ENCODE measurements around the gene SLC25A22.
A peak's percentile ranks its signal among the peaks of the same experiment; 100 is the strongest.

SLC25A22 gene

GRCh38 chr11:774873-775592, 23.0 kb downstream of the SLC25A22 start:
- no peak for DNase-seq (ENCODE audit: low spot score)
- no peak for FAIRE-seq

- no peak for FAIRE-seq
- DNase-seq (ENCODE audit: low spot score) = no peak
These were observed 24.3 kb downstream of the SLC25A22 start for GRCh38 chr11:773830-774229.

DNA sequence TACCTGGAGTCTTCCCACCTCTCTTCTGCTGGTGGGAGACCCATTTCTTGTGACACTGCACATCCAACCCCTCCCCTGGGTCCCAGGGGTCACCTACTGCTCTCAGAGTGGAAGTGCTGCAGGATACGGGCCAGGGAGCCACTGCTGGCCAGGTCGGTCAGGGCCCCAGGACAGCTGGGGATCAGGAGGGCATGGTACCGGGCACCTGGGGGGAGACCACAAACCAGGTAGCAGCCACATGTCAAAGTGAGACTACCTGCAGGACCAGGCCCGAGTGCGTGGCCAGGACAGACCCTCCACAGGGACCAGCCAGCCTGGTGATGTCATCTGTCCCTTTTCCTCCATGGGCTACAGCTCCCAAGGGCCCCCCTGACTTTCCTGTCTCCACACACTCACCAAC, 24.7 kb downstream of the SLC25A22 start:
- DNase-seq (ENCODE audit: low spot score) (no peak), FAIRE-seq (no peak)

DNA sequence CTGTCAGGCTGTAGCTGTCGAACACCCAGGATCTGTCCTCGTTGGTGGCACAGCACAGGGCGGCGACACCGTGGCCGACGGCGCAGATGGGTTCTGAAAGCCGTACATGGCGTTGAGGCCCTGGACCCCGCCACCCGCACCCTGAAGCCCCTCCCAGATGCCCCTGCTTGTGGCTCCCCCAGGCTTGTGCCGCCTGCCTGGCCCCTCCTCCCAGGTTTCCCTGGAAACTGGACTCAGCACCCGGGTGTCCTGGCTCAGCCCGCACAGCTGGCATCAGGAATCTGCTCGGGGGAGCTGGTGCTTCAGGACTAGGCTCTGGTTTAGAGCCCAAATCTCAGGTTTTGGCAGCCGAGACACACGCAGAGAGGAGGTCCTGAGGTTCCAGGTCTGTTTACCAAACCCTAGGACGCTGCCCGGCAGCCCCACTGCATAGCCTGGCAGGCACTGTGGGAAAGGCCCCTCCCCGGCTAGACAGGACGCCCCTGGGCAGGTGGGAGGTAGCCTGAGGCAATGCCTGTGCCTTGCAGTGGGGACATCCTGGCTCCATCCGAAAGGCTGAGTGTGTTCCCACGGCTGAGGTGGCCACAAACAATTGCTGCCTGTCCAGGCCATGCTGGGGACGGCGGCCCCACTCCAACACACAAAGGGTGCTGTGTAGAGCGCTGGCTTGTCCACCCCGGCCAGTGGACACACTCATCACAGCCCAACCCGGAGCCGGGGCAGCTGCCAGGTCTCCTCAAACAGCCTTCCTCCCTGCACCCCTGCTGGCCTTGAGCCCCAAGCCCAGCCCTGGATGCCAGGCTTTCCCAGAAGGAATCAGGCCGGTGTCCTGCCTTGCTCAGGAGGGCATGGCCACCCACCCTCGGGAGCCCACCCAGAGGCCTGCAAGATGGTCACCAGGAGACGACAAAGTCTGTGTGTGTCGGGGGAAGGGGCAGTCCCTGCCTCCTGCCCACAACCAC, 25.4 kb downstream of the SLC25A22 start:
- no peak for FAIRE-seq
- no peak for DNase-seq (ENCODE audit: low spot score)

GRCh38 chr11:771617-772204, 26.4 kb downstream of the SLC25A22 start:
- no peak for FAIRE-seq
- no peak for DNase-seq (ENCODE audit: low spot score)

DNA sequence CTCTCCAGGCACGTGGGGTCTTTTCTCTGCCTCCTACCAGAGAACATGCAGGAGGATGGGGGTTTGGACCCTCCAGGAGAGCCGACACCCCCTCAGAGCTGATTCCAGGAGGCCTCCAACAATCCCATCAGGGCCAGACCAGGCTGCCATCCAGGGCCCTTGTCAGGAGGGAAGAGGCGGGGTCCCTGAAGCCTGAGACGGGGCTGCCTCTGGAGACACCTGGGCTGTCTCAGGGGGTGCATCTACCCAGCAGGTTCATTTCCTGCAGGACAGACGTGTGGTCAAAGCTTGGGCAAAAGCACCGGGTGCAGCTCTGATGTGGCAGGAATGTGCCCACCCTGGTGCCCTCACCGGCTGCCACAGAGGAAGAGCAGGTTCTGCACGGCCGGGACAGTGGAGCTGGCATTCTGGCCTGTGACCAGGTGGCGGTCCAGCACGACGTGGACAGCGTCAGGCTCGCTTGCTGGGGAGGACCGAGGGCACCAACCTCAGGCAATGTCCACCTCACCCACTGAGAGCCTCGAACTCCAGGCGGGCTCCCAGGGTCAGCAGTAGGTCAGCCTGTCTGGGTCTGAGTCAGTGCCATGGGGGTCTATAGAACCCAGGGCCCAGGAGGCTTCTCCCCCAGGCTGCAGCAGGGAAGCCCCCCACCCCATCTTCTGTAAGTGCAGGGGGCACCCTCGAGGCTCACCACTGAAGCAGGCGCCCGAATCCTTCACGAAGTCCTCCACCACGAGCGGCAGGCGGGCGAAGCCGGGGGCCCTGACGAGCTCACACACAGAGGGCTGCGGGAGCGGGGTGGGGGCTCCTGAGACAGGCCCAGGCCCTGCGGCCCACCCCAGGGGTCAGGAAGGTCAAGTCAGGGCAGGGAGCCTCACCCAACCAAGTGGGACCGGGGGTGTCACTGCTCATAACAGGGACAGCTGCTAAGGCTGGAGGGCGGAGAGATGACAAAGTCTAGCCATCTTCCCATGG, 27.2 kb downstream of the SLC25A22 start:
- FAIRE-seq = no peak
- no peak for DNase-seq (ENCODE audit: low spot score)

GRCh38 chr11:769887-770641, 28.0 kb downstream of the SLC25A22 start:
- DNase-seq (ENCODE audit: low spot score) (no peak), FAIRE-seq (no peak)

DNA sequence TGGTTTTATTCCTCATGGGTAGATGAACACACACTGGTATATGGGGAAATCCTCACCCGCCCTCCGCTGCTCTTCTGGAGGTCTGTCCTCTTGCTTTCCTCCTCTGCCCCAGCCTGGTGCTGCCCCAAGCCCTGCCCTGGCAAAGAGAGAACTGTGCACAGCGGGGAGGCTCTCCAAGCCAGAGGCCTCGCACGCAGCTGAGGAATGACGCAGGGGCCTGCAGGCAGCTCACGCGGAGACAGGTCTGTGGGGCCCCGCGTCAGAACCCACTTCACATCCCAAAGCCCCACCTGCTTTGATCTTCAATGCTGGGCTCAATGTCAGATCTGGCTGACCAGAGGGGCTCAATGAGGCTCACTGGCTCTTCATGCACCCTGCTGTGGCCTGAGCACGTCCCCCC, 30.8 kb downstream of the SLC25A22 start:
- DNase-seq (ENCODE audit: low spot score) (no peak), FAIRE-seq (no peak)

GRCh38 chr11:766936-767210, 31.2 kb downstream of the SLC25A22 start:
- DNase-seq (ENCODE audit: low spot score) (no peak), FAIRE-seq (no peak)

- FAIRE-seq = no peak
- no peak for DNase-seq (ENCODE audit: low spot score)
These were observed 31.8 kb downstream of the SLC25A22 start for GRCh38 chr11:766106-766935.

- FAIRE-seq = no peak
- no peak for DNase-seq (ENCODE audit: low spot score)
These were observed 32.3 kb downstream of the SLC25A22 start for GRCh38 chr11:765802-766091.

DNA sequence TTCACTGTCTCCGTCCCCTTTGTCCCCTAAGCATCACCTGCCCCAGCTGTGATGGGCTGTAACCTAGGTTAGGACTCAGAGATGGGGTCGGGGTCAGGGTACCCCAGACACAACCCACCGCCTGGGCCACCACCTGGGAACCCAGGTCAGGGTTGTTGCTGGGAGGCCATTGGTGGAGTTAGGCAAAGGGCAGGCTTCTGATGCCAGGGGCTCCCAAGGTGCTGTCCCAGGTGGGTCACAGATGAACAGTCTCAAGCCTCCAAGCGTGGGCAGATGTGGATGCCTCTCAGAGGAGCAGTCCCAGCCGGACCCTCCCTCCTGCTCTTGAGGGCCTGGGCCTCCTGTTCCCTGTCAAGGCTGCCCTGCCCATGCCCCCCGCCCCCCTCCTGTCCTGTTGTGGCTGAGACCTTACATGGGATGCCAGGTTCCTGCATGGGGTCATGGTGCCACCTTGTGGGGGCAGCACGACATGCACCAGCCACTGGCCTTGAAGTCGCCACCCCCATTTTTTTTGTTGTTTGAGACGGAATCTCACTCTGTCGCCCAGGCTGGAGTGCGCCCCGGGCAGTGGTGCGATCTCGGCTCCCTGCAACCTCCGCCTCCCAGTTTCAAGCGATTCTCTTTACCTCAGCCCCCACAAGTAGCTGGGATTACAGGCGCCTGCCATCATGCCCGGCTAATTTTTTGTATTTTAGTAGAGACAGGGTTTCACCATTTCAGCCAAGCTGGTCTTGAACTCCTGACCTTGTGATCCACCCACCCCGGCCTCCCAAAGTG, 32.9 kb downstream of the SLC25A22 start:
- peak; percentile 31 for DNase-seq (ENCODE audit: low spot score)
- no peak for FAIRE-seq

DNA sequence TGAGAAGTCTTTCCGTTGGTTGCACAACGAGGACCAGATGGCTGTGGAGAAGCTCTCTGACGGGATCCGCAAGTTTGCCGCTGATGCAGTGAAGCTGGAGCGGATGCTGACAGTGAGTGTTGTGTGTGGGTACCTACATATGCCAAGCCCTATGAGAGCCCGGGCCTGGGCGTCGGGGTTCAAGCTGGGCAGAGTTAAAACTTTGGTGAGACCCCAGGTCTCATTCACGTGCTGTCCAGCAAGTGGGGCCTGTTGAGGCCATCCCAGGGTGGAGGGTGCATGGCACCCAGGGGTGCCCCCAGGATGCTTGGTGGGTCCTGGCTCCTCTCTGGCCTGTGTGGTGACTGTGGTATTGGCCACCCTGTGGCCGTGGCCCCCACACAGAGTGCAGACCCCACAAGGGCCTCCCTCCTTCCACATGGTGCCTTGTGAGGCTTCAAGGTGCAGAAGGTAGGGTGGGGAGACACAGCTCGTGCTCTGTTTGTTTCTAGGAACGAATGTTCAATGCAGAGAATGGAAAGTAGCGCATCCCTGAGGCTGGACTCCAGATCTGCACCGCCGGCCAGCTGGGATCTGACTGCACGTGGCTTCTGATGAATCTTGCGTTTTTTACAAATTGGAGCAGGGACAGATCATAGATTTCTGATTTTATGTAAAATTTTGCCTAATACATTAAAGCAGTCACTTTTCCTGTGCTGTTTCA, 33.6 kb downstream of the SLC25A22 start:
- DNase-seq (ENCODE audit: low spot score) = no peak
- FAIRE-seq = no peak

DNA sequence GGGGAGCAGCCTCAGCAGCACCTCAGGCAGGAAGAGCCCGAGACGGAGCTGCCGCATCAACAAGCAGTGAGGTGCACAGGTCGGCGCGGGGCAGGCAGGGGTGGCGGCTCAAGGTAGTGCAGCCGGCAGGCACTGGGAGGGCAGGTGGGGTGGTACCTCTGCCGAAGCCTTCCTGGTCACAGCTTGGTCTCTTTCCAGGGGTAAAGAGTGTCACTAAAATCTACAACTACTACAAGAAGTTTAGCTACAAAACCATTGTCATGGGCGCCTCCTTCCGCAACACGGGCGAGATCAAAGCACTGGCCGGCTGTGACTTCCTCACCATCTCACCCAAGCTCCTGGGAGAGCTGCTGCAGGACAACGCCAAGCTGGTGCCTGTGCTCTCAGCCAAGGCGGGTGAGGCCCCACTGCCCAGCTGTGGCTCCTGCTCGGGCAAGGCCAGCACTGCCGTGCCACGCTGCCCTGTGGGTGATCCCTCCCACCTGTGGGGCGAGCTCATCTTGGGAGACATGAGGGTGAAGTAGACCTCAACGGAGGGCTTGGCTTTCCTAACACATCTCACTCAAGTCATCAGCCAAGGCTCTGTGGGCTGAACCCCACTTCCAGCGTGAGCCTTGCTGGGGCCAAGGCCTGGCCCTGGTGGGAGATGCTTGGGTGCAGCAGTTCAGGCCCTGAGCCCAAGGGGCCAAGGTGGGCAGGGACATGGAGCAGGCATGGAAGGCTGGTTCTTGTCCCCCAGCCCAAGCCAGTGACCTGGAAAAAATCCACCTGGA, 34.3 kb downstream of the SLC25A22 start:
- DNase-seq (ENCODE audit: low spot score) (no peak), FAIRE-seq (no peak)

DNA sequence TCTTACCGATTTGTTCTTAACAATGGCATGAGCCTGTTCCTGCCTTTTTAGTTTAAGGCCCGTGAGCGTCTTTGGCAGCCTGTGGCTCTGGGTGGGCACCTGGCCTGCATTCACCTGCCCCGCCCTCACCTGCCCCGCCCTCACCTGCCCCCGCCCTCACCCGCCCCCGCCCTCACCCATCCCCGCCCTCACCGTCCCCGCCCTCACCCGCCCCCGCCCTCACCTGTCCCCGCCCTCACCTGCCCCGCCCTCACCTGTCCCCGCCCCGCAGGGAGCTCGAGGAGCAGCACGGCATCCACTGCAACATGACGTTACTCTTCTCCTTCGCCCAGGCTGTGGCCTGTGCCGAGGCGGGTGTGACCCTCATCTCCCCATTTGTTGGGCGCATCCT, 35.0 kb downstream of the SLC25A22 start:
- no peak for DNase-seq (ENCODE audit: low spot score)
- FAIRE-seq = no peak

GRCh38 chr11:762421-763072, 35.5 kb downstream of the SLC25A22 start:
- peak; percentile 79 for FAIRE-seq
- DNase-seq (ENCODE audit: low spot score) = peak; percentile 85

DNA sequence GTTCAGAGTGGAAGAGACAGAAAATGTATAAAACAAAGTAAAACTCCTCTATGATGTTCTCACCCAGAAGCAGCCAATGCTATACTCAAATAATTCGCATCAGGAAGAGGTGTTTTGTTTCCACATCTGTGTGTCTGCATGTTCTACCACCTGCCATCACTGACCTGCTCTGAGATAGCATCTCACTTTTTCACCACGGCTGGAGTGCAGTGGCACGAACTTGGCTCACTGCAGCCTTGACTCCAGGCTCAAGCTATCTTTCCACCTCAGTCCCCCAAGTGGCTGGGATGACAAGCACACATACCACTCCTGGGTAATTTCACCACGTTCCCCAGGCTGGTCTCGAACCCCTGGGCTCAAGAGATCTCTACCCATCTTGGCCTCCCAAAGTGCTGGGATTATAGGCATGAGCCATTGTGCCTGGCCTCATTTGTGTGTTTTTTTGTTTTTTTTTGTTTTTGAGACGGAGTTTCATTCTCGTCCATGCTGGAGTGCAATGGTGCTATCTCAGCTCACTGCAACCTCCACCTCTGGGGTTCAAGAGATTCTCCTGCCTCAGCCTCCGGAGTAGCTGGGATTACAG, 36.5 kb downstream of the SLC25A22 start:
- DNase-seq (ENCODE audit: low spot score) = no peak
- FAIRE-seq = no peak

Measured in RCC 7860 (cell line).